Neural cell (in vitro differentiated cells): Measurements from ENCODE around the gene C10orf53.

Source experiments
- CTCF ChIP-seq: fragments of 450-650 bp; IDR thresholded peaks from 2 replicates; pipeline ENCODE4 v1.5.1; 2014; ENCODE audit warnings: antibody characterized with exemption, mild to moderate bottlenecking, moderate library complexity; ENCODE audit not compliant: poor library complexity, severe bottlenecking
- EZH2 ChIP-seq: fragments of 200-600, 300-800 bp; shearing (Covaris generic), sonication (generic); IDR thresholded peaks from 2 replicates; pipeline ENCODE4 v1.6.1; 2014; ENCODE audit warnings: antibody characterized with exemption, low read length, borderline replicate concordance, mild to moderate bottlenecking; ENCODE audit not compliant: insufficient read depth, poor library complexity, severe bottlenecking
- REST ChIP-seq: IDR thresholded peaks from 2 replicates; pipeline ENCODE4 v1.6.1; 2012; ENCODE audit warnings: borderline replicate concordance
- SMC3 ChIP-seq: fragments of 450-650 bp; conservative IDR thresholded peaks from 2 replicates; pipeline ENCODE4 v1.6.1; 2014; ENCODE audit warnings: antibody characterized with exemption, mild to moderate bottlenecking, moderate library complexity; ENCODE audit not compliant: poor library complexity

GRCh38 chr10:49649294-49649693 lies 30.2 kb upstream of the C10orf53 start:
- no peak for TF ChIP-seq CTCF
- TF ChIP-seq SMC3 = no peak
- no peak for TF ChIP-seq REST
- no peak for TF ChIP-seq EZH2
